OCI-LY3 (cell line): ENCODE measurements around the gene PALLD.

Source experiments
- H2AFZ ChIP-seq: fragments of 200-600, 300-600 bp; shearing (Covaris generic); 2 replicates; pipeline ENCODE4 v1.6.0; 2014; ENCODE audit warnings: antibody characterized with exemption, low read depth, low read length
- H3K27ac ChIP-seq: fragments of 200-600, 300-600 bp; sonication (generic); 2 replicates; pipeline ENCODE4 v1.5.1; 2014; ENCODE audit warnings: mild to moderate bottlenecking, low read length, moderate library complexity, mixed read lengths
- H3K27me3 ChIP-seq: fragments of 200-600, 300-600 bp; sonication (generic); 2 replicates; pipeline ENCODE4 v1.6.1; 2014; ENCODE audit warnings: low read depth, low read length, mixed read lengths
- H3K36me3 ChIP-seq: fragments of 200-600, 300-600 bp; sonication (generic); replicated peaks from 2 replicates; pipeline ENCODE3; 2014; ENCODE audit warnings: low read depth, low read length, mixed read lengths
- H3K4me1 ChIP-seq: fragments of 300-600, 200-600 bp; sonication (generic); 2 replicates; pipeline ENCODE4 v1.6.1; 2014; ENCODE audit warnings: low read length, mixed read lengths
- H3K4me2 ChIP-seq: fragments of 200-600, 300-600 bp; sonication (generic); 2 replicates; pipeline ENCODE4 v1.6.1; 2014; ENCODE audit warnings: low read length, mixed read lengths
- H3K4me3 ChIP-seq: fragments of 300-600, 200-600 bp; sonication (generic); 2 replicates; pipeline ENCODE4 v1.5.1; 2014; ENCODE audit warnings: antibody characterized with exemption, mild to moderate bottlenecking, low read length, moderate library complexity
- H3K79me2 ChIP-seq: fragments of 300-600, 200-600 bp; shearing (Covaris generic); 2 replicates; pipeline ENCODE4 v1.6.1; 2014; ENCODE audit warnings: mild to moderate bottlenecking, low read length, mixed read lengths
- H3K9ac ChIP-seq: fragments of 300-600, 200-600 bp; shearing (Covaris generic); 2 replicates; pipeline ENCODE4 v1.6.0; 2014; ENCODE audit warnings: mild to moderate bottlenecking, low read length, moderate library complexity
- H3K9me3 ChIP-seq: fragments of 200-600, 300-600 bp; shearing (Covaris generic); 2 replicates; pipeline ENCODE4 v1.6.1; 2014; ENCODE audit warnings: low read length, mixed read lengths; ENCODE audit not compliant: insufficient read depth
- H4K20me1 ChIP-seq: fragments of 200-600, 300-600 bp; sonication (generic); 2 replicates; pipeline ENCODE4 v1.6.1; 2016; ENCODE audit warnings: low read length, mixed read lengths; ENCODE audit not compliant: insufficient read depth
- EZH2phosphoT487 ChIP-seq: fragments of 200-600 bp; shearing (Covaris generic); IDR thresholded peaks from 2 replicates; pipeline ENCODE4 v1.6.1; 2018; ENCODE audit warnings: antibody characterized with exemption, mixed run types, low read depth
- TF ChIP-seq, protein P1 (sequence below): fragments of 200-600, 300-600 bp; sonication (generic); IDR thresholded peaks from 2 replicates; pipeline ENCODE4 v1.5.1; 2014; ENCODE audit warnings: antibody characterized with exemption, low read length, low read depth

Gene PALLD

GRCh38 chr4:168667921-168668320 lies 171.1 kb downstream of the PALLD start:
- Histone ChIP-seq H2AFZ (no peak overlapping the region), H3K4me1 (no peaks in the 10 kb centered on the region), H3K9ac (no peak overlapping the region), H3K4me3 (no peak overlapping the region), H3K36me3 (no peaks in the 10 kb centered on the region), H3K9me3 (no peaks in the 10 kb centered on the region), H4K20me1 (no peaks in the 10 kb centered on the region), H3K27me3 (no peaks in the 10 kb centered on the region), H3K4me2 (no peak overlapping the region), H3K79me2 (no peaks in the 10 kb centered on the region), H3K27ac (no peak overlapping the region)
- no peak for TF ChIP-seq EZH2phosphoT487
- TF ChIP-seq, protein P1, sequence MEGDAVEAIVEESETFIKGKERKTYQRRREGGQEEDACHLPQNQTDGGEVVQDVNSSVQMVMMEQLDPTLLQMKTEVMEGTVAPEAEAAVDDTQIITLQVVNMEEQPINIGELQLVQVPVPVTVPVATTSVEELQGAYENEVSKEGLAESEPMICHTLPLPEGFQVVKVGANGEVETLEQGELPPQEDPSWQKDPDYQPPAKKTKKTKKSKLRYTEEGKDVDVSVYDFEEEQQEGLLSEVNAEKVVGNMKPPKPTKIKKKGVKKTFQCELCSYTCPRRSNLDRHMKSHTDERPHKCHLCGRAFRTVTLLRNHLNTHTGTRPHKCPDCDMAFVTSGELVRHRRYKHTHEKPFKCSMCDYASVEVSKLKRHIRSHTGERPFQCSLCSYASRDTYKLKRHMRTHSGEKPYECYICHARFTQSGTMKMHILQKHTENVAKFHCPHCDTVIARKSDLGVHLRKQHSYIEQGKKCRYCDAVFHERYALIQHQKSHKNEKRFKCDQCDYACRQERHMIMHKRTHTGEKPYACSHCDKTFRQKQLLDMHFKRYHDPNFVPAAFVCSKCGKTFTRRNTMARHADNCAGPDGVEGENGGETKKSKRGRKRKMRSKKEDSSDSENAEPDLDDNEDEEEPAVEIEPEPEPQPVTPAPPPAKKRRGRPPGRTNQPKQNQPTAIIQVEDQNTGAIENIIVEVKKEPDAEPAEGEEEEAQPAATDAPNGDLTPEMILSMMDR, result no peak

DNA sequence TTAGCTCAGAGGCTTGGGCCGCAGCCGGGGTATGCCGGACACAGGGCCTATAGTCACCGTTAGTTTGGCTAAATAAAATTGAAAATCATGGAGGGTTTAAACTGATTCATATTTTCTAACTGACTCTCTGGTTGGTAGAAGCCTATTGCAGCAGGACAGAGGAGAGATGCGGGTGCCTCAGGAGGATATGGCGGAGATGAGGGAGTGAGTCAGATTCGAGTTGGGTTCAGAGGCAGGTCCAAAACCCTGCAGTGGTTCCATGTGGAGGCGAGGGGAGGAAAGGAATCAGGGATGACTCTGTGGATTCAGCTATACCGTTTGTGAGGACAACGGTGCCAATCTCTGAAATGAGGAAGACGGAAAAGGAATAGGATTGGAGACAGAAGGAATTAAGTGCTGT lies 176.6 kb downstream of the PALLD start:
- Histone ChIP-seq H3K27ac (no peak overlapping the region), H3K4me2 (no peak overlapping the region), H3K9me3 (no peaks in the 10 kb centered on the region), H3K9ac (no peak overlapping the region), H3K4me1 (no peaks in the 10 kb centered on the region), H3K27me3 (no peaks in the 10 kb centered on the region), H3K4me3 (no peak overlapping the region), H3K79me2 (no peaks in the 10 kb centered on the region), H3K36me3 (no peaks in the 10 kb centered on the region), H4K20me1 (no peaks in the 10 kb centered on the region), H2AFZ (no peak overlapping the region)
- TF ChIP-seq, protein P1, result no peak
- no peak for TF ChIP-seq EZH2phosphoT487

DNA sequence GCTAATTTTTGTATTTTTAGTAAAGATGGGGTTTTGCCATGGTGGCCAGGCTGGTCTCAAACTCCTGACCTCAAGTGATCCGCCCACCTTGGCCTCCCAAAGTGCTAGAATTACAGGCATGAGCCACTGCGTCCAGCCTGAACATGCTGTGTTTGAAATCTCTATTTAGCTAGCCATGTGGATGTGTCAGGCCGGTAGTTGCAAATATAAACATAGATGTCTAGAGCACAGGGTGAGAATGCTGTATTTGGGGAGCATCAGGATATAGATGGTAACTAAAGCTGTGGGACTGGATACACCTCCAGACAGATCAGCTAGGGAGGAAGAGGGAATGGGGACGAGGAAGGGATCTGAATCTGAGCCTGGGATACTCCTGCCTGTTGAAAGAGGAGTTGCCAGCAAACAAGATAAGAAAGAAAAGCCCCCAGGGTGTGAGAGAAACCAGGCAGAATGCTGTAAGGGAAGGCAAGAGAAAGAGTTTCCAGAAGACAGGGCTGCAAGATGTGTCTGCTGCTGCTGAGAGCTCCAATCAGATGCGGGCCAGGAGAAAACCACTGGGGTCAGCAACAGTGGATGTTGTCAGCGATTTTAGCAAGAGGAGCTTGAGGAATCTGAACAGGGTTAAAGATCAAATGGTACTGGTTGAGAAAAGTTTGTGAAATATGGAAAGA lies 177.4 kb downstream of the PALLD start:
- H3K27me3 ChIP-seq, result no peaks in the 10 kb centered on the region
- H2AFZ ChIP-seq, result no peak overlapping the region
- no peak overlapping the region for H3K4me3 ChIP-seq
- no peaks in the 10 kb centered on the region for H3K79me2 ChIP-seq
- H3K27ac ChIP-seq, result no peak overlapping the region
- H3K4me2 ChIP-seq, result no peak overlapping the region
- H3K9me3 ChIP-seq, result no peaks in the 10 kb centered on the region
- H3K4me1 ChIP-seq, result no peaks in the 10 kb centered on the region
- TF ChIP-seq, protein P1, result no peak
- no peak for TF ChIP-seq EZH2phosphoT487
- no peaks in the 10 kb centered on the region for H3K36me3 ChIP-seq
- no peak overlapping the region for H3K9ac ChIP-seq
- H4K20me1 ChIP-seq, result no peaks in the 10 kb centered on the region

GRCh38 chr4:168674866-168675265 lies 178.0 kb downstream of the PALLD start:
- H3K27ac ChIP-seq, result no peak overlapping the region

More at GRCh38 chr4:168674866-168675265, 178.0 kb downstream of the PALLD start:
- Histone ChIP-seq H3K27me3 (no peaks in the 10 kb centered on the region), H3K9ac (no peak overlapping the region), H3K4me2 (no peak overlapping the region), H3K4me1 (no peaks in the 10 kb centered on the region), H3K36me3 (no peaks in the 10 kb centered on the region), H3K79me2 (no peaks in the 10 kb centered on the region), H4K20me1 (no peaks in the 10 kb centered on the region), H3K4me3 (no peak overlapping the region), H2AFZ (no peak overlapping the region), H3K9me3 (no peaks in the 10 kb centered on the region)
- TF ChIP-seq EZH2phosphoT487, result no peak
- TF ChIP-seq, protein P1, result no peak
